KG1 (cell line): ENCODE measurements around the gene WDFY4.

Experiments
- DNase-seq: peaks from one replicate; lab custom pipeline; 2025; lab: John Stamatoyannopoulos, UW

The WDFY4 gene

DNA sequence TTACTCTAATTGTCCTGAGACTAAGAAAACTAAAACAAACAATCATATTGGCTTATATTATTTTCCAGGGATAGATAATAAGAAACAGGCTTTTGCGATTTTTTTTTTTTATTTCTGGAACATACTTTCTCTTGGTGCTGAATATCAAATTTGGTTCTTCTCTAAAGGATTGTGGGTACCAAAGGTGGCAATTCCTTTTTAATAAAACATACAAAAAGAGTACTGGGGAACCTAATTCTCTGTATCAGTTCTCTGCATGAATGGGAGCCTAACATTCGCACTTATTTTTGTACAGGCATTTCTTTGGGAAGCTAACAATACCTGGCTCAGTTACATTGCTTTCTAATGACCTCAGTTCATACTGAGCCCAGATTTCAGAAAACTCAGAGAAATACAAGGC is 222.2 kb downstream of the WDFY4 start:
- no peak for DNase-seq

DNA sequence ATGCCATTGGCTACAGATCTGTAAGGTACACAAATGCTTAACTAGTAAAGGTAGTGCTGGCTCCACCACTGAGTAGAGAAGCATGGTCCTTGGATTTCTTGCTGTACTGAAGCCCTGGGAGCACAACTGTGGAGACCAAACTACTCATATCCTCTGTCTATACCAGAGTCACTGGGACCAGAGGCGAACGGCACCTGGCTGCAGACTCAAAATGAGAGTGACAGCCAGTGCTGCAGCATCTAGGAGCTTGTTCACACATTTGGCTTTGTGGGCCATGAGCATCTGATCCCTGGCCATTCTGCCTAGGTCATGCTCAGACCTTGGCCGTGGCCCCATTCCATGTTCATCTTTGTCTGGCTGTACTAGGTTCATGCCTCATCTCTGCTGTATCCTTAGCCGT is 223.1 kb downstream of the WDFY4 start:
- DNase-seq = no peak

DNA sequence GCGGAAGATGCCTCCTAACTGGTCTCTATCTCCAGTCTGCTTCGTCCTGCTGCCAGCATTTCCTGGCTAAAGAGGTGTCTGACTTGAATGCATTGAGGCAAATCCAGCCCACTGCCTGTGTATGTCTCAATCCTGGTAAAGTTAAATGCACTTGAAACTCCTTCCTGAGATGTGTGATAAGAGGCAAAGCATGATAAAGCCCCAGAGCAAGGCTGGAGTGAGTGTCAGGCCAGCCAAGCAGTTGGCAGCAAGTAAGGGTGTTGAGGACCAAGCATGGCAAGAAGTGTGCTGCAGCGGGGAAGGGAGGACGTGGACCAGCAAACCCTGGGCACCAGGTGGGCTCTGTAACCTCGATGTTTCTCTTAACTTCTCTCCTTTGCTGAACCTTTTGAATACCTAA is 225.9 kb downstream of the WDFY4 start:
- no peak for DNase-seq

DNA sequence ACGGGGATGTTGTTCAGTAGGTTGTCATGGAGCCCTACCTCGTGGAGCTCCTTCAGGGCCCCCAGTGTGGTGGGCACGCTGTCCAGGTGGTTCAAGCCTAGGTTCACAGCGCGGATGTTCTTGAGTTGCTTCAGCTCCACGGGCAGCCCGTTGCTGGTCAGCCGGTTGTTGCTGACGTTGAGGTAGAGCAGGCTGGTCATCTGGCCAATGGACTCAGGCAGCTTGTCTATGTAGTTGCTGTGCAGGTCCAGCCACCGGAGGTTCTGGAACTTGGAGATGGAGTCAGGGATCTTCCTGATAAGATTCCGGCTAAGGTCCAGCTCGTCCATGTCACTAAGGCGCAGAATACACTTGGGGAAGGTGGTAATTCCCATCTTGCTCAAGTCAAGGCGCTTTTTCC is 229.0 kb downstream of the WDFY4 start:
- DNase-seq = no peak

DNA sequence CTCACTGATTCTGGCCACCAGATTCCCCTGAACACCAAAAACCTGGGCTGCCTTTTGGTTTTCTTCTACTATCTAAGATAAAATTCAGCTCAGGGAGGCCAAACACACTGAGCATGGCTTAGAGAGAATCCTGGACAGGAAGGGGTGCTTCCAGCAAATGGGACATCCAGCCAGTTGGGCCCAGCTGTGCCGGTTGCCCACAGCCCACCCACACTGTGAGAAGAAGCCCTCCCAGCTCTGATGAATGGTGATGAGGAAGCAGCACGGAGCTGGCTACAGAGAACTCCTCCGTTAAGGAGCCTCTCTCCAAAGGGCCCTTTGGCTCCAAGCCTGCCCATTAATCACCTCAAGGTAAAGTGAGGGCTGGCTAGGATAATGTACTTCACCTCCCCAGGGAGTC is 239.1 kb downstream of the WDFY4 start:
- DNase-seq = no peak

DNA sequence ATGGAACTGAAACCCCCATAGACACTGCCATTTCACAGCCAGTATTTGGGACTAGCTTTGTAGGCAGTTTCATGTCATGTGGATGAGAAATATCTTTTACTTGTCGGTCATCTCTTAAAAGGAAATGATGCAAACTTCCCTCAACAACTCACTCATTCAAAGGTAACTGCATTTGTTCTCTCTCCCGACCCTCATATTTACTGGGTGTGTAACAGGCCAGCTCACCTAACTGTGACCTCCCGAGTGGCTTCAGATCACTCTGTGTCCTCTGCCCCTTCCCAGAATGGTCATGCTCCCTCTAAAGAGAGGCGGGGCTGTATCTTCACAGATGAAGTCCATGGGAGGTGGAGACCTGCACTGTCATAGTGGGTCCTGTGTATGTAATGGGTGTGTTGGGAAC is 240.3 kb downstream of the WDFY4 start:
- no peak for DNase-seq

DNA sequence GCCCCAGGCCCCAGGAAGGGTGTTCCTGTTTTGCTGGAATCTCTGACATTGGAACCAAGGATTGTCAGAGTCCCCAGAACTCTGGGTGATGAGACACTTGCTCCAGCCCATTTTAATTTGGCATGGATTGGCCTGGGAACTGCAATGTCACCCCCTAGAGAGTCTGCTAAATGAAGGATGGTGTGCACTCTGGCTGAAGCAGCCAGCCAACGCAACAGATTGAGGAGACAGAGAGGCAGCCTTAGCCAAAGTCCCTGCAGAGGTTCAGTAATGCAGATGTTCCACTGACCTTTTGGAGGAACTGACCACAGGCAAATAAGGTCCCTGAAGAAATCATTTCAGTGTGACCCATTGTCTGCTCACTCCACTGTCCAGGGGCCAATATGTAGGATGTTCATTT is 241.6 kb downstream of the WDFY4 start:
- DNase-seq = no peak

DNA sequence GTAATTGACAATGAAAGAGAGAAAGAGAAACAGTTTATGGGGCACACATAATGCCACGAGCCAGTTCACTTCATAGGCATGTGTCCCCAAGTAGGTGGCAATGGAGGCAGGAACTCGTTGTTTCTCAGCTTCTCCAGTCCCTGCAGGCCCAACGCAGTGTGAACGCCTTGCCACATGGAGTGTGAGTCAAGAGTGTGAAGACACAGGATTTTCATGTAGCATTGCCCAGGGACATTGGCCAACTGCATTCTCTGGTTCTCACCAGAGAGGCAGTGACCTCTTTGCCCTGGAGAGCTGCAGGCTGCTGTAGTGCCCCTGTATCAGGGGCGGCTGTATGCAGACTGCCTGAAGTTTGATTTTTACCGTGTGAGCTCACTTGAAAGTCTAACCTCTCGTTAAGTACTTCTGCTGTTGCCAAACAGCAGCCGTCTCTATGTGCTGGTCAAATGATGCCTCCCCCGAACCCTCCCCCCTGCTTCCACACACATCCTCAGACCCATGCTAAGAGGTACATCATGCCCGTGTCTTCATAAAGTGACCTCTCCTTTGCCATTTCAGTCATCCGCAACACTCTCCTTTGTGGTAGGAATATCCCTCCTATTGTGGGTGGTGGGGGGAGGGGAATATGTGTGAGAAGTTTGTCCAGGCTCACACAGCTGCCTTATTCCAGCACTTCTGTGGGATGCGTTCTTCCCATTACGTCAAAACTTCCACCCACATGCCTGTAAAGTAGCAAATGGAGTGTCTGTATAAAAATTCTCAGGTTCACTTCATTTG is 242.3 kb downstream of the WDFY4 start:
- DNase-seq = no peak

DNA sequence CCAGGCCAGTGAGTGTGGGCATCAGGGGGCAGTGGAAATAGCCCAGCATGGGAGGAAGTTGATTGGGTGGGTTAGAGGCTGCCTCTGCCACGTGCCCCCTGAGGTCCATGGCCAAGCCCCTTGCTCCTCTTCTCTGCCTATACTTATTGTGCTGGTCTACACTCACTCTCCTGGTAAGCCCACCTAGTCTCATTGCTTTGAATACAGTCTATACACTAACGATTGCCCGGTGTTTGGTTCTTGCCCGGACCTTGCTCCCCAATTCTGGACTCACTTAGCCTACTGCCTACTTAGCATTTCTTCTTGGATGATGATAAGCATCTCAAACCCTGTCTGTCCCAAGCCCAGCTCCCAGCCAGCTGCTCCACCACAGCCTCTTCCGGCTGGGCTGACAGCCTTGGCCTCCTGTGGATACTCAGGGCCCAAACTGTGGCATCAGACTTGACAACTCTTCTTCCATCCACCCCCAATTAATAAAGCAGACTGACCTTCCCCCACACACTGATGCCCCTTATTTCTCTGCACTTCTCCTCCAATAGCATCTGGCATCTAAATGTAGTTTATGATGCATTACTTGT is 244.8 kb downstream of the WDFY4 start:
- no peak for DNase-seq

DNA sequence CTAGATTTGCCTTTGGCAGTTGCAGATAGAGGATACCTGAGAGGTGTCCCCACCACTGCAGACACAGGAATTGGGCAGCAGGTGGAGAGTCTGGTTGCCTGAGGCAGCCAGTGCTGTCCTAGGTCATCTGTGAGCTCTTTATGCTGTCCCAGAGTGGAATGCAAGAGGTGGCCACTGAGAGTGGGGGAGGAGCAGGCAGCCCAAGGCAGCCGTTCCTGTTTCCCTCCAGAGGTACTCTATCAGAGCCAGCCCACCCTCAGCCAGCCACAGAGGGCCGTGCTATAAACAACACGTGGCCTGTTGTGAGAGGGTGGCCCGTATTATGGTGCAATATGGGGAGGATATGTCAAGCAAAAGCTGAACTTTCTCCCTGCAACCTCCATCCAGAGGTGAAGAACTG is 246.5 kb downstream of the WDFY4 start:
- no peak for DNase-seq

DNA sequence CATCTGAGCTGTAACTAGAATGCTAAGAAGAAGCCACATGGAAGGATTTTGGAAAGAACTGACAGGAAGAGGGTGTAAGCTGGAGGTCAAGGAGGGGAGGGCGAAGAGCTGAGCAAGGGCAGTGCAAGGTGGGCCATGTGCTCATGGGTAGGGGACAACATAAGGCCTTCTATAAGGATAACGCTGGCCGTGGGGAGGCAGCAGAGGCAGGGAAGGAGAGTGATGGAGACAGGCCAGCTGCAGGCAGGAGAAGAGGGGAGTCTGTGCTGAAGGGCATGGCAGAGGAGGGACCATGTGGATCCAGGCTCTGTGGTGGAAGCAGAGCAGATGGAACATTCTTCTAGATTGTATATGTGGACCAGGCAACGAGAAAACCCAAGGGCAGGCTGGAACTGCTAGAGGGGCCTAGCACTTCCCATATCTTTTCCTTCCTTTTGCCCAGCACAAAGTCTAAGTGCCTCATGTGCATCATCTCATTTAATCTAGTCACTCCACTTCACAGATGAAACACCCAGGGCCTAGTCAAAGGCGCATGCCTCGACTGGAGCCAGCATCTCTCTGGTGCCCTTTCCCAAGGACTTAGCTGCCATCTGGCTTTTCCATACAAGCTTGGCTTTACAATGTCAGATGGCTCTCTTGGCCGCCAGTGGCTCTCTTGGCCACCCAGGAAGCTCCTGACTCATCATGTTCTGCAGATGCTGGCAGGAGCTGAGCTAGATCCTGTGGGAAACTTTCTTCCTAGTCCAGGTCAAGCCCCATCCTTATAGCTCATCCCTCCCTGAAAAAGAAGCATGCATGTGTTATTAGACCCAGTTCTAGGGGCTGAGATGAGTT is 248.4 kb downstream of the WDFY4 start:
- DNase-seq = no peak

DNA sequence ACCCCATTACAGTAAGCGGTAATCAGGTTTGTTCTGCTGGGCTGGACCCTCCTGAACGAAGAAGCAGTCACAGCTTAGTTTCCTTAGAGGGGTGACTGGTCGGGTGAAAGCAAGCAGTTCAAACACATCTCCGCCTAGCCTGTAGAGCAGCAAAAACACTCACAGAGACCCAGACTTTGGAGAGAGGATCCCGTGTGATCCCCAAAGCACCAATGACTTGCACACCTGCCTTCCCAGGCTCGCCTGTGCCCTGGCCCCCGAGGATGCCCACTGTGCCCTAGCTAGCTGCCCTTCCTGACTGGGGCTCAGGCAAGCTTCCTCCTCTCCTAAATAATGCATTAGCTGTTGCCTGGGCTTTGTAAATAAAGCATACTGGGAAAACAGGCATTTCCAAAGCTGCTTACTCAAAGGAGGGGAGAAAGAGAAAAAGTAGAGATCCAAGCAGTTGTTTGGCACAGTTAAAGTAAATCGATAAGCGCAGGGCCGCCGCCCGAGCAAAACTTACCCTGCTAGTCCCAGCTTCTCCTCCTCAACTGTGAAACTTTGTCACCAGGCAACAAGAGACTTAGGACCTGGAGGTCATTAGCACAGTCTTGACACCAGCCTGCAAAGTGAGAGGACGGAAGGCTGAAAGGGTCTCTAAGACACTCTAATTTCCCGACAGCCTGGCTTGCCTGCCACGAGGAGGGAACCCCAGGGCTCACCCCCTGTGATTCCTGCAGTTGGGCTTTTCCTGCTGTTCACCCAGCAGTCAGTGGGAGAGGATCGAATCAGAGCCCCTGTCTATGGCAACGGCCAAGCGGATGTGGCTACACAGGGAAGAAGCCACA is 250.2 kb downstream of the WDFY4 start:
- no peak for DNase-seq

DNA sequence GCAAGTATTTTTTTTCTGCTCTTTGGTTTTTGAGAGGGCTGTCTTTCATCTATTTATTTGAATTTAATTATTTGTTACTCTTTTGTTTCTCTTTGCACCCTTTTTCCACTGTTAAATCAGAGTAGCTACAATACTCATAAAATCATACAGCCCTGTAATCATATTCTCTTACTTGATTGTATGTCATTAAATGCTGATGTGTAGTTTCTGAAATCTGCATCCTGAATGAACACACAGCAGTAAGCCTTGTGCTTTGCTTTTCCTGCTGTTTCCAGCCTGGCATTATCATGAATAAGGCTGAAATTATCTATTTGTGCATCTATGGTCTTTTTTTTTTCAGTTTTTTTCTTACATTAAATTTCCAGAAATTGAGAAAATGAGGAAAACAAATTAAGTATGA is 250.9 kb downstream of the WDFY4 start:
- no peak for DNase-seq

DNA sequence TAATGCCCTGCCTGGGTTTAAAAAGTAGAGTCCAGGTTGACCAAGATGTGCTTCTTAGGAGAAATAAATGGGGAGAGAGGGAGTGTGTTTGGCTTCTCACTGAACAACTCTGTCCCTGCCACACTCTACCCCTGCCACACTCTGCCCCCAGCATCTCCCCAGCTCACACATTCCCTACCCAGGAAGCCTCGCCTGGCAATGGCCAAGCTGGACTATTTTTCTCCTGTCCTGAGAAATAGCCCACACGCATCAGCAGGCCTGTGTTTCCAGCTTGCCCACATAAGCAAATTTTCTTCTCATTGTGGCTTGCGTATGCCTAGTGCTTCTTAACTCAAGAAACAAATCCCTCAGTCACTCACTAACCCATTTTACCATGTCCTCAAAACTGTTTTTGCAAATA is 253.1 kb downstream of the WDFY4 start:
- no peak for DNase-seq

DNA sequence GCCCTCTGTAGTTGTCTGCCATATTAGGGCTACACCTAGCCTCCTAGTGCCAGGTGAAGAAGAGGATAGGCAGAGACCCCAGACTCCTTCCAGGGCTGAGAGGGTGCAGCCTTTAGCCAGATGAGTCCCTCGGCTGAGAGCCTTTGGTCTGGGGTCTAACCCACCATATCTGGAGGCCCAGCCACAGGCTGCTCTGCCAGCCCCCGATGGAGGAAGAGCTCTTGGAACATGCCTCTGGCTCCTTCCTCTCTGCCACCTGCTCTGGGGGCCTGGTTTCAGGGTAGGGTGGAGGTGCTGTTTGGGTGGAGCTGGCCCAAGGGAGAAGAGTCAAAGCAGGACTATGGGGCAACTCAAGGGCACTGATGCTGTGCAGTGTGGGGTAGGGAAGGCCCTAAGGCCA is 253.6 kb downstream of the WDFY4 start:
- no peak for DNase-seq

DNA sequence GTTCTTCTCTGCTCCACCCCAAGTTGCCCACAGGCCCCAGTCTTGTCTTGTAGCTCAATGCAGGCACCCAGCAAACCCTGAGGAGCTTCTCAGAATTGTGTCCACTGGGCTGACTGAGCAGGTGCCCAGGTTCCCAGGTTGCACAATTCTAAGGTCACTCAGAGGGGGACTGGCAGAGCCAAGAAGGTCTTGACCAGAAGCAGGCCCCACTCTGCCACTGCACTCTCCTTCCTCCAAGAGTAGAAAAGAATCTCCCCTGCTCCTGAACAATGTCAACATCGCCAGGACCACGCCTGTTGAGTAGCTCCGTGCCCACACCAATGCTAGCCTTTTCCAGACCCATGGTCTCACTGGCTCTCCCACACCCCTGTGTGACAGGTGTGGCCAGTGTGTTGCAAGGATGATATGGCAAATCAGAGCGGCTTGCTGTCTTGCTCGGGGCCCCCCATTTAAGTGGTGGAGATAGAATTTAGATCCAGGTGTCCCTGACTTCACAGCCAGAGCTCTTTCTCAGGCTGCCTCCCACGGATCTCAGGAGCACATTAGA is 254.4 kb downstream of the WDFY4 start:
- DNase-seq = no peak

DNA sequence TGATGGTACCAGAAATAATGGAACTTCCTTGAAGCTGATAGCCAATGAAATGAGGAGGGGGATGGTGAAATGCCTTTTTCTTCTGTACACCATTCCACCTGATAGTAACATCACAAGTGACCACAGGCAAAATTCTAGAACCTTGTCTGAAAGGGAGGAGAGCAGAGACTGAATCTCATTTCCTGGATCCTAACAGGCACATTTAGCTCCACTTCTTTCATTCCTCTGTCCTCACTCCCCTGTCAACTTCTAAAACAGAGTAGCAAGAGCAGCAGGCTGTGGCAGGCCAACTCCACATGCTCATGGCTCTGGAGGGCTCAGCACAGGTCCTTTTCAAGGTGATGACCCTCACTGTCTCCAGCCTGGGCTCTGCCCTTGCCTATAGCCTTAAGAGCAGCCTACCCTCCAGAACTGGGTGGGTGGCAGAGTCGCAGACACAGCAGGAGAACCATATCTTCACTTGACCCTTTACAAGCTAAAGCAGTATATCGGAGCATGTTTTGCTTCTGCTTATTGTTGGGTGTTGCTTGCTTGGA is 255.2 kb downstream of the WDFY4 start, which contains the start of gene LRRC18:
TSS of gene LRRC18 (minus strand) at position 51 of the 536 bp plus-strand sequence. CDS start 25,685 bp downstream, outside the sequence.
- DNase-seq = no peak

DNA sequence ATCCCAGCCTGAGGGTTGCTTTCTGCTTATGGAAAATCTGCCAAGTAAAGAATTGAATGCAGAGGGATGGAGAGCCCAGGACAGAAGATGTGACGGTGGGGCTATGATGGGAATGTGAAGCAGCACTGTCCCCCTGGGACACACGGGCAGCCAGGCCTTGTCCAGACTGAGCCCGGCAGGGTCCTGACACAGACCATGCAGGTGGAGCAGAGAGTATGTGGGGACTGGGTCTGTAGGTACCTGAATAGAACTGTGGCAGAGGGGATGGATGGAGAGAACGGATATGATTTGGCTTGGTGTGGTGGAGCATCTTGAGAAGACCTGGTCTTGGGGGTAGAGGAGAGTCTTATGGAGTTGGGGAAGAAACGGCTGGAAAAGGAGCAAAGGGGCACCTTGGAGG is 255.7 kb downstream of the WDFY4 start:
- DNase-seq = no peak

DNA sequence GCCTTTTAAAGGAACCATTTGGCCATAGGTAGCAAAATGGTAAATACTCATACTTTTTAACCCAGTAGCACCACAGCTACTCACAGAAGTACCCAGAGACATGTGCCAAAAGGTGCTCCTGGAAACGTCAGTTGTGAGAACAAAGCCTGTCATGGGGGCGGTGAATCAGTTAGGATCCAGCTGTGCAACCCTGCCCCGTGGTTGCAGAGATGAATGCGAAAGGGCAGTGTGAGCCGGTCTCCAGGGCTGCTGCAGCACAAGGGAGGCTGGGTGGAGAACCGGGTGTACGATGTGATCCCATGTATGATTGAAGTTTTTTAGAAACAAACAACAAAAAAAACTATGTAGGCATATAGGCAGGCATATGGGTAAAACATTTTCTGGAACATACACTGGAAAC is 256.3 kb downstream of the WDFY4 start:
- DNase-seq = no peak

DNA sequence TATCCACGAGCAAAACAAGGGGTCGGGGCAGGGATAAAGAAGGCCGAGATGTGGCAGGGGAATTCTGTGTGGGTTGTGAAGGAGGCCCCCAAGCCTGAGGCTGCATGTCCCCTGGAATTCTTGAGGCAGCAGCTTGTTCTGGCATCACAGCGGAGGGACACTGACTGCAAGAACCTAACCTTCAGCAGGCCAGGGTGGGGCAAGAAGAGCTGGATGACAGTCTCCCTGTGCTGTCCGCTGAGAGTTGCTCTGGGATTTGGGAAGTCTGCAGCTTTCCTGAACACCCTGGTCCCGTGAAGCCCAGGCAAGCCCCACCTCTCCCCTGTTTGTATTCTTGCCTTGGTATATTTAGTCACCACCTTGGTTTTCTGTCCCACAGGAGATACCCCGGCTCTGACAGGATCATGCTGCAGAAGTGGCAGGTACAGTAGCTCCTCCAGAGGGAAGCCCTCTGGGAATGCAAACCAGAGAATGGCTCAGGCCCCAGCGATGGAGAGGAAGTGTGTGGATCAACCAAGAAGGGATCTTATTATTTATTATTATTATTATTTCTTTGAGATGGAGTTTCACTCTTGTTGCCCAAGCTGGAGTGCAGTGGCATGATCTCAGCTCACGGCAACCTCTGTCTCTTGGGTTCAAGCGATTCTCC is 256.9 kb downstream of the WDFY4 start:
- DNase-seq = no peak

DNA sequence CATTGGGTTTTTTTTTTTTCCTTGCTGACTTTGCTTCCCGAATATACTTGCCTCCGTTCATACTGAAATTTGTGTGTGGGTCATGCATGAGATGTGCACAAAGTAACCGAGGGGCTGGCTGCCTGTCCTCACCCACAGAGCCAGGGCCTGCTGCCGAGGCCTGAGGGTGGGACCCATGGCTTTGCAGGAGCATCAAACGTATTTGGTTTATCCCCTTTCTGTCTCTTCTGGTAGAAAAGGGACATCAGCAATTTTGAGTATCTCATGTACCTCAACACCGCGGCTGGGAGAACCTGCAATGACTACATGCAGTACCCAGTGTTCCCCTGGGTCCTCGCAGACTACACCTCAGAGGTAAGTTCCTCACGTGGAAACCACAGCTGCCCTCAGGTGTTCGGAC is 258.4 kb downstream of the WDFY4 start:
- no peak for DNase-seq
